SU-DHL-6 (cell line): Measurements from ENCODE around the gene KCNN3.

ENCODE experiments used
- H2AFZ ChIP-seq: fragments of 200-600 bp; sonication (generic); 2 replicates; pipeline ENCODE4 v1.6.1; 2014; ENCODE audit warnings: low read depth, mild to moderate bottlenecking, moderate library complexity, mixed read lengths, antibody characterized with exemption, low read length; ENCODE audit not compliant: severe bottlenecking
- H3F3A ChIP-seq: fragments of 200-600 bp; shearing (Covaris generic); 2 replicates; pipeline ENCODE4 v1.6.0; 2016; ENCODE audit warnings: antibody characterized with exemption, mild to moderate bottlenecking; ENCODE audit not compliant: insufficient read depth
- H3K27ac ChIP-seq: fragments of 200-600 bp; sonication (generic); 2 replicates; pipeline ENCODE4 v1.5.1; 2016; ENCODE audit warnings: low read depth, mild to moderate bottlenecking, low read length, moderate library complexity, mixed read lengths
- H3K27me3 ChIP-seq: fragments of 200-600 bp; sonication (generic), shearing (Covaris generic); 2 replicates; pipeline ENCODE4 v1.6.0; 2014; ENCODE audit warnings: mild to moderate bottlenecking, low read length
- H3K36me3 ChIP-seq: fragments of 200-600 bp; sonication (generic); 2 replicates; pipeline ENCODE4 v1.6.1; 2014; ENCODE audit warnings: mild to moderate bottlenecking, low read length, mixed read lengths
- H3K4me2 ChIP-seq: fragments of 300-600, 200-600 bp; shearing (Covaris generic), sonication (generic); 2 replicates; pipeline ENCODE4 v1.6.0; 2014; ENCODE audit warnings: low read length, low read depth, mild to moderate bottlenecking; ENCODE audit not compliant: poor library complexity, severe bottlenecking
- H3K4me3 ChIP-seq: fragments of 200-600 bp; sonication (generic); 2 replicates; pipeline ENCODE4 v1.5.1; 2014; ENCODE audit warnings: antibody characterized with exemption, low read length, mild to moderate bottlenecking, mixed read lengths; ENCODE audit not compliant: insufficient read depth, poor library complexity, severe bottlenecking
- H3K79me2 ChIP-seq: fragments of 200-600 bp; sonication (generic); 2 replicates; pipeline ENCODE4 v1.6.1; 2014; ENCODE audit warnings: mild to moderate bottlenecking, low read length, moderate library complexity; ENCODE audit not compliant: insufficient read depth
- H3K9ac ChIP-seq: fragments of 200-600 bp; sonication (generic); 2 replicates; pipeline ENCODE4 v1.7.0; 2014; ENCODE audit warnings: mild to moderate bottlenecking, low read length
- H3K9me2 ChIP-seq: fragments of 200-600 bp; sonication (generic); replicated peaks from 2 replicates; pipeline ENCODE4 v1.6.1; 2014; ENCODE audit warnings: low read length; ENCODE audit not compliant: insufficient read depth
- H3K9me3 ChIP-seq: fragments of 200-600 bp; sonication (generic); 2 replicates; pipeline ENCODE4 v1.6.1; 2014; ENCODE audit warnings: low read length, mixed read lengths; ENCODE audit not compliant: insufficient read depth
- H4K20me1 ChIP-seq: fragments of 200-600 bp; sonication (generic); 2 replicates; pipeline ENCODE4 v1.6.1; 2014; ENCODE audit warnings: low read depth, mild to moderate bottlenecking, antibody characterized with exemption, low read length, moderate library complexity, mixed read lengths
- EZH2phosphoT487 ChIP-seq: fragments of 200-600 bp; sonication (generic), shearing (Covaris generic); conservative IDR thresholded peaks from 2 replicates; pipeline ENCODE4 v1.6.1; 2018; ENCODE audit warnings: mild to moderate bottlenecking, antibody characterized with exemption, low read length, moderate library complexity, mixed read lengths
- TF ChIP-seq, protein P1 (sequence below): fragments of 200-600 bp; sonication (generic); IDR thresholded peaks from one replicate; pipeline ENCODE4 v1.5.1; 2017; ENCODE audit warnings: antibody characterized with exemption, mild to moderate bottlenecking, low read length, moderate library complexity; ENCODE audit not compliant: insufficient read depth, poor library complexity, severe bottlenecking

Gene KCNN3

DNA sequence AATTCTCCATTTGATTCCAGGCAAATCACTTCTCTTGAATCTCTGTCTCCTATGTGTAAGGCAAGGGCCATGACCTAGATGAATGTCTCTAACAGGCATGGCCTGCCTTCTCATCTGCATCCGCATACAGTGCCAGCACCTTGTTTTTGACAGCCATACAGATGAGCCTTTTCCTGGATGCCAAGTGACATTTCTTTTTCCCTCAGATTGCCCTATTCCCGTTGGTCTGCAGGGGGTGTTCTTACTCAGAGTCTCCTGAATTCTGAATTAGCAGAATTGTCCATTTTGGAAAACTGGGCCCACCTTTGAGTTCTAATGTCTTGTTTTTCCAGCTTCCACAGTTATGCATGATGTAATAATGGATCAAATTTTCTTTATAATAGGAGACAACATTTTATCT lies 174.1 kb downstream of the KCNN3 start:
- H3K9me3 ChIP-seq = no peaks in the 10 kb centered on the region
- H3K9me2 ChIP-seq = no peaks in the 10 kb centered on the region
- H3K4me3 ChIP-seq = no peak overlapping the region
- H3K9ac ChIP-seq = no peak overlapping the region
- H3K27me3 ChIP-seq = no peaks in the 10 kb centered on the region
- H3K36me3 ChIP-seq = no peaks in the 10 kb centered on the region
- no peak overlapping the region for H2AFZ ChIP-seq
- H3K4me2 ChIP-seq = no peak overlapping the region
- no peaks in the 10 kb centered on the region for H4K20me1 ChIP-seq
- TF ChIP-seq, protein P1, sequence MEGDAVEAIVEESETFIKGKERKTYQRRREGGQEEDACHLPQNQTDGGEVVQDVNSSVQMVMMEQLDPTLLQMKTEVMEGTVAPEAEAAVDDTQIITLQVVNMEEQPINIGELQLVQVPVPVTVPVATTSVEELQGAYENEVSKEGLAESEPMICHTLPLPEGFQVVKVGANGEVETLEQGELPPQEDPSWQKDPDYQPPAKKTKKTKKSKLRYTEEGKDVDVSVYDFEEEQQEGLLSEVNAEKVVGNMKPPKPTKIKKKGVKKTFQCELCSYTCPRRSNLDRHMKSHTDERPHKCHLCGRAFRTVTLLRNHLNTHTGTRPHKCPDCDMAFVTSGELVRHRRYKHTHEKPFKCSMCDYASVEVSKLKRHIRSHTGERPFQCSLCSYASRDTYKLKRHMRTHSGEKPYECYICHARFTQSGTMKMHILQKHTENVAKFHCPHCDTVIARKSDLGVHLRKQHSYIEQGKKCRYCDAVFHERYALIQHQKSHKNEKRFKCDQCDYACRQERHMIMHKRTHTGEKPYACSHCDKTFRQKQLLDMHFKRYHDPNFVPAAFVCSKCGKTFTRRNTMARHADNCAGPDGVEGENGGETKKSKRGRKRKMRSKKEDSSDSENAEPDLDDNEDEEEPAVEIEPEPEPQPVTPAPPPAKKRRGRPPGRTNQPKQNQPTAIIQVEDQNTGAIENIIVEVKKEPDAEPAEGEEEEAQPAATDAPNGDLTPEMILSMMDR = no peak
- no peak for TF ChIP-seq EZH2phosphoT487
- H3K27ac ChIP-seq = no peak overlapping the region
- no peaks in the 10 kb centered on the region for H3F3A ChIP-seq
- no peaks in the 10 kb centered on the region for H3K79me2 ChIP-seq

DNA sequence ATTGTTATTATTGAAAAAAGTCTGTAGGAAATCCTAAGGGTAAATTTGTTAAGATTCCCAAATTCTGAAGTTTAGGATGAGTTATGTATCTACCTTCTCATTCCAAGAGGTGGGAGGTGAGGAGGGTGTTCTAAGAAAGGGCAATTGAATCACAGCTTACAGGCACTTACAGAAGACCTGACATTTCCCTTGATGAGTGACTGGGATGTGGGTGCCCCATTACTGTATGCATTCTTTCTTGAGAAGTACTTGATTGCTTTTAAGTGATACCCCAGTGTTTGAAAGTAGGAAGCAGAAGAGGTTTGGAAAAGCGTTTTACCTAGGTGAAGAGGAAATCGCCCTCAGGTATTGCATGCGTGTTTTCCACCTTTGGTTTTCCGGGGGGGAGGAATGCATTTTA lies 175.1 kb downstream of the KCNN3 start:
- H3F3A ChIP-seq = no peaks in the 10 kb centered on the region
- no peaks in the 10 kb centered on the region for H3K36me3 ChIP-seq
- no peak overlapping the region for H3K4me3 ChIP-seq
- H2AFZ ChIP-seq = no peak overlapping the region
- no peaks in the 10 kb centered on the region for H3K9me3 ChIP-seq
- TF ChIP-seq EZH2phosphoT487 = no peak
- TF ChIP-seq, protein P1 = no peak
- H4K20me1 ChIP-seq = no peaks in the 10 kb centered on the region
- no peaks in the 10 kb centered on the region for H3K79me2 ChIP-seq
- H3K27ac ChIP-seq = no peak overlapping the region
- H3K9ac ChIP-seq = no peak overlapping the region
- no peaks in the 10 kb centered on the region for H3K27me3 ChIP-seq
- H3K4me2 ChIP-seq = no peak overlapping the region
- H3K9me2 ChIP-seq = no peaks in the 10 kb centered on the region

DNA sequence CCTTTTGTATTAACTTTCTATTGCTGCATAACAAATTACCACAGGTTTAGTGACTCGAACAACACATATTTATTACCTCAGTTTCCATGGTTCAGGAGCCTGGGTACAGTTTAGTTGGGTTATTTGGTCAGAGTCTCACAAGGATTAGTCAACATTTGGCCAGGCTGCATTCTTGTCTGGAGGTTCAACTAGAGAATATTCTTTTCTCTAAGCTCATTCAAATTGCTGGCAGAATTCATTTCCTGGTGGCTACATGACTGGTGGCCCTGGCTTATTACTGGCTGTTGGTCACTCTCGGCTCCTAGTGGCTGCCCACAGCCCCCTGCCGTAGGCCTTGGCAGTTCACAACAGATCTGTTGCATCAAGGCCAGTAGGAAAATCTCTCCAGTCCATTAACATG lies 181.0 kb downstream of the KCNN3 start:
- Histone ChIP-seq H3F3A (no peaks in the 10 kb centered on the region), H4K20me1 (no peaks in the 10 kb centered on the region), H3K27ac (no peak overlapping the region), H3K27me3 (no peaks in the 10 kb centered on the region), H3K9me3 (no peaks in the 10 kb centered on the region), H3K9me2 (no peaks in the 10 kb centered on the region), H3K4me3 (no peak overlapping the region), H3K4me2 (no peak overlapping the region), H3K36me3 (no peaks in the 10 kb centered on the region), H3K9ac (no peak overlapping the region), H2AFZ (no peak overlapping the region), H3K79me2 (no peaks in the 10 kb centered on the region)
- TF ChIP-seq, protein P1 = no peak
- TF ChIP-seq EZH2phosphoT487 = no peak

DNA sequence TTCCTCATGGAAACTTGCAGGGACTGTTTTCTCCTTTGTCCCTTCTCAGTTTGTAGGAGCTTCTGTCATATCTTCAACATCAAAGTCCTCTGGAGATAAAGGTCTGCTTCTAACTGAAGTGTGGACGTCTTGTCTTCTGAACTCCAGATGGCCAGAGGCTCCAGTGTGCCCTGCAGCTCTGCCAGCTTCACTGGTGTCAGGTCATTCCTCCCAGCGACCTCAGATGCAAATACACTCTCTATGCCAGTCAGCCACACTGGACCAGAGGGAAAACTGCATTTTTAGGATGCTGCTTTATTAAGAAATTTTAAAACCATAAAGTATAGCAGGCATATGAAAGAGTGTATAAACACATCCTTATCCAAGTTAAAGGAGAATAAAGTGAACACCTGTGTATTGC lies 183.6 kb downstream of the KCNN3 start:
- H3F3A ChIP-seq = no peaks in the 10 kb centered on the region

More for the DNA sequence above, 183.6 kb downstream of the KCNN3 start:
- Histone ChIP-seq H3K27ac (no peak overlapping the region), H3K9me2 (no peaks in the 10 kb centered on the region), H3K79me2 (no peaks in the 10 kb centered on the region), H3K27me3 (no peaks in the 10 kb centered on the region), H3K9me3 (no peaks in the 10 kb centered on the region), H4K20me1 (no peaks in the 10 kb centered on the region), H3K9ac (no peak overlapping the region), H3K4me3 (no peak overlapping the region), H3K4me2 (no peak overlapping the region), H2AFZ (no peak overlapping the region), H3K36me3 (no peaks in the 10 kb centered on the region)
- TF ChIP-seq EZH2phosphoT487 = no peak
- TF ChIP-seq, protein P1 = no peak
